Thoracic aorta (tissue), 2 donors: ENCODE data around the gene SEC24C. TPM values are rescaled to one million over a fixed set of nuclear protein-coding genes. Genes with fewer than 3 reads are reported as not detected.
A peak's percentile ranks its signal among the peaks of the same experiment; 100 is the strongest.

Experiments used
- ATAC-seq: fragments of 150-250 bp; one replicate; pipeline ENCODE4 v1.8.0; 2017; ENCODE audit warnings: low read depth; ENCODE audit not compliant: insufficient number of reproducible peaks, low FRiP score
- DNase-seq: peaks from one replicate; pipeline ENCODE4 v3.0.0-alpha.2; 2020; ENCODE audit warnings: low spot score
- H3K27ac ChIP-seq, 2 donors: fragments of 200-600 bp; sonication (generic); 1 replicate in 1 of 2; 2 replicates in 1 of 2; pipeline ENCODE4 v1.5.1; 2016; ENCODE audit warnings: mild to moderate bottlenecking in 2 of 2, moderate library complexity in 2 of 2
- H3K27me3 ChIP-seq: fragments of 200-600 bp; sonication (generic); replicated peaks from 2 replicates; pipeline ENCODE4 v1.6.0; 2016; ENCODE audit warnings: mild to moderate bottlenecking; ENCODE audit not compliant: insufficient read depth
- H3K36me3 ChIP-seq: fragments of 200-600 bp; sonication (generic); one replicate; pipeline ENCODE4 v1.5.1; 2016
- H3K4me1 ChIP-seq, 2 donors: fragments of 200-600 bp; sonication (generic); 1 replicate in 1 of 2; 2 replicates in 1 of 2; pipeline versions ENCODE4 v1.5.1 to v1.6.0; 2016; ENCODE audit warnings: low read depth in 2 of 2, mild to moderate bottlenecking in 1 of 2; ENCODE audit not compliant: control insufficient read depth in 1 of 2
- H3K4me3 ChIP-seq: fragments of 200-600 bp; sonication (generic); 2 replicates; pipeline ENCODE4 v1.5.1; 2016; ENCODE audit warnings: mild to moderate bottlenecking
- H3K9me3 ChIP-seq: fragments of 200-600 bp; sonication (generic); 2 replicates; pipeline ENCODE4 v1.5.1; 2016
- CTCF ChIP-seq: fragments of 200-600 bp; sonication (generic); IDR thresholded peaks from one replicate; pipeline ENCODE4 v1.5.1; 2019; ENCODE audit warnings: antibody characterized with exemption
- total RNA-seq, 2 donors: library from RNA; depleted of rRNA; stranded (reverse); fragments of >200 nt; gene quantifications; one replicate each; pipeline versions ENCODE4 v1.1.0 to v1.2.3, GENCODE V29; 2016

Gene SEC24C
- total RNA-seq, 2 donors from 2014 or later = 55.7 to 80.1 TPM

- H3K27ac ChIP-seq = peak overlapping the region; percentile 38 to 78
- H3K4me1 ChIP-seq = peaks cover 28 to 44% of the 10 kb centered on the region in 2 donors
- peaks cover 46% of the 10 kb centered on the region for H3K36me3 ChIP-seq
- H3K9me3 ChIP-seq = no peaks in the 10 kb centered on the region
- ATAC-seq (no peak), DNase-seq (no peak)
- no peak for TF ChIP-seq CTCF
- no peak overlapping the region for H3K4me3 ChIP-seq
- no peaks in the 10 kb centered on the region for H3K27me3 ChIP-seq
Observed at GRCh38 chr10:73817826-73818225, 73.7 kb downstream of the SEC24C start.

- H3K36me3 ChIP-seq = peaks cover 47% of the 10 kb centered on the region
Observed at GRCh38 chr10:73818402-73818801, 74.2 kb downstream of the SEC24C start.

GRCh38 chr10:73819081-73819480 lies 74.9 kb downstream of the SEC24C start:
- no peak for DNase-seq
- H3K4me1 ChIP-seq = peaks cover 28 to 44% of the 10 kb centered on the region in 2 donors
- ATAC-seq = no peak
- no peaks in the 10 kb centered on the region for H3K27me3 ChIP-seq
- H3K9me3 ChIP-seq = no peaks in the 10 kb centered on the region
- peak overlapping the region; percentile 77 to 81 for H3K27ac ChIP-seq
- no peak for TF ChIP-seq CTCF
- no peak overlapping the region for H3K4me3 ChIP-seq
- H3K36me3 ChIP-seq = peaks cover 48% of the 10 kb centered on the region

More at GRCh38 chr10:73818402-73818801, 74.2 kb downstream of the SEC24C start:
- peaks cover 28 to 44% of the 10 kb centered on the region in 2 donors for H3K4me1 ChIP-seq
- H3K27me3 ChIP-seq = no peaks in the 10 kb centered on the region
- H3K27ac ChIP-seq = peak overlapping the region; percentile 38 to 81
- ATAC-seq (no peak), DNase-seq (no peak)
- no peak for TF ChIP-seq CTCF
- no peaks in the 10 kb centered on the region for H3K9me3 ChIP-seq
- H3K4me3 ChIP-seq = no peak overlapping the region

GRCh38 chr10:73819513-73820093 lies 75.4 kb downstream of the SEC24C start:
- Histone ChIP-seq H3K4me1 (peaks cover 28 to 44% of the 10 kb centered on the region in 2 donors), H3K4me3 (no peak overlapping the region), H3K36me3 (peaks cover 49% of the 10 kb centered on the region), H3K27ac (peak overlapping the region; percentile 77 to 81), H3K9me3 (no peaks in the 10 kb centered on the region), H3K27me3 (no peaks in the 10 kb centered on the region)
- TF ChIP-seq CTCF = no peak
- peak; percentile 56 for ATAC-seq
- no peak for DNase-seq

Other genes starting within 250 kb of the SEC24C start
- gene PPP3CB, start 248.3 kb upstream of the SEC24C start, total RNA-seq = 10 to 100 TPM; 39.4 to 80.6 TPM
- 10 to 100 TPM; 20.1 to 45.1 TPM for gene USP54, start 153.0 kb upstream of the SEC24C start, total RNA-seq
- 10 to 100 TPM in 1 of 2 donors, 1 to 10 TPM in 1; 5.9 to 14.2 TPM for gene MYOZ1, start 102.9 kb upstream of the SEC24C start, total RNA-seq
- not detected for gene SYNPO2L, start 88.3 kb upstream of the SEC24C start, total RNA-seq
- gene AGAP5, start 46.3 kb upstream of the SEC24C start, total RNA-seq = 10 to 100 TPM in 1 of 2 donors, 1 to 10 TPM in 1; 4.5 to 10.9 TPM
- gene CHCHD1, start 37.7 kb downstream of the SEC24C start, total RNA-seq = 10 to 100 TPM; 20.7 to 22.6 TPM
- gene ZSWIM8, start 41.2 kb downstream of the SEC24C start, total RNA-seq = 100 to 1,000 TPM; 126 to 144 TPM
- gene NDST2, start 67.2 kb downstream of the SEC24C start, total RNA-seq = 10 to 100 TPM; 55.0 to 78.2 TPM
- 100 to 1,000 TPM in 1 of 2 donors, 10 to 100 TPM in 1; 78.8 to 149 TPM for gene CAMK2G, start 130.2 kb downstream of the SEC24C start, total RNA-seq
- gene PLAU, start 166.8 kb downstream of the SEC24C start, total RNA-seq = 100 to 1,000 TPM in 1 of 2 donors, 1 to 10 TPM in 1; 8.1 to 100 TPM